GM12874 (cell line): Measurements from ENCODE around the gene GRIA4.

Source experiments
- TF ChIP-seq, protein P1 (sequence below): IDR thresholded peaks from 2 replicates; pipeline ENCODE4 v1.5.1; 2011; ENCODE audit warnings: low read depth, mild to moderate bottlenecking, control low read depth, low read length, moderate library complexity; ENCODE audit not compliant: insufficient read depth

GRIA4 gene

DNA sequence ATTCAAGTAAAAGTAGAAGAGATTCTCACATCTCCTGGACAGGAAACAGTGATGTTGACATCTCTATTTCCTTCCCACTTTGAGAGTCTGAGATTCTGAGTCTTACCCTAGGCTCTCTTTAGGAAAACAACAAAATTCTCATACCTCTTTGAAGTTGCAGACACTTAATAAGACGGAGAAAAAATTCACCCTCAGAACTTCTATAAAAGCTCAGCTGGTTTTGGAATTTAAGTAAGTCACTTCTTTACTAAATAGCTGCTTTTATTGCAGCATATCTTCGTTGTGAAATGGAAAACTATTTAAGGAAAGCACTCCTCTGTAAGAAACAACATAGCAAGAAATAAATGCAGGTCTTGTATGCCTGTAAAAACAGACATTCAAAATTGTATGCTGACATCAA lies 333.0 kb downstream of the GRIA4 start:
- TF ChIP-seq, protein P1, sequence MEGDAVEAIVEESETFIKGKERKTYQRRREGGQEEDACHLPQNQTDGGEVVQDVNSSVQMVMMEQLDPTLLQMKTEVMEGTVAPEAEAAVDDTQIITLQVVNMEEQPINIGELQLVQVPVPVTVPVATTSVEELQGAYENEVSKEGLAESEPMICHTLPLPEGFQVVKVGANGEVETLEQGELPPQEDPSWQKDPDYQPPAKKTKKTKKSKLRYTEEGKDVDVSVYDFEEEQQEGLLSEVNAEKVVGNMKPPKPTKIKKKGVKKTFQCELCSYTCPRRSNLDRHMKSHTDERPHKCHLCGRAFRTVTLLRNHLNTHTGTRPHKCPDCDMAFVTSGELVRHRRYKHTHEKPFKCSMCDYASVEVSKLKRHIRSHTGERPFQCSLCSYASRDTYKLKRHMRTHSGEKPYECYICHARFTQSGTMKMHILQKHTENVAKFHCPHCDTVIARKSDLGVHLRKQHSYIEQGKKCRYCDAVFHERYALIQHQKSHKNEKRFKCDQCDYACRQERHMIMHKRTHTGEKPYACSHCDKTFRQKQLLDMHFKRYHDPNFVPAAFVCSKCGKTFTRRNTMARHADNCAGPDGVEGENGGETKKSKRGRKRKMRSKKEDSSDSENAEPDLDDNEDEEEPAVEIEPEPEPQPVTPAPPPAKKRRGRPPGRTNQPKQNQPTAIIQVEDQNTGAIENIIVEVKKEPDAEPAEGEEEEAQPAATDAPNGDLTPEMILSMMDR = no peak

DNA sequence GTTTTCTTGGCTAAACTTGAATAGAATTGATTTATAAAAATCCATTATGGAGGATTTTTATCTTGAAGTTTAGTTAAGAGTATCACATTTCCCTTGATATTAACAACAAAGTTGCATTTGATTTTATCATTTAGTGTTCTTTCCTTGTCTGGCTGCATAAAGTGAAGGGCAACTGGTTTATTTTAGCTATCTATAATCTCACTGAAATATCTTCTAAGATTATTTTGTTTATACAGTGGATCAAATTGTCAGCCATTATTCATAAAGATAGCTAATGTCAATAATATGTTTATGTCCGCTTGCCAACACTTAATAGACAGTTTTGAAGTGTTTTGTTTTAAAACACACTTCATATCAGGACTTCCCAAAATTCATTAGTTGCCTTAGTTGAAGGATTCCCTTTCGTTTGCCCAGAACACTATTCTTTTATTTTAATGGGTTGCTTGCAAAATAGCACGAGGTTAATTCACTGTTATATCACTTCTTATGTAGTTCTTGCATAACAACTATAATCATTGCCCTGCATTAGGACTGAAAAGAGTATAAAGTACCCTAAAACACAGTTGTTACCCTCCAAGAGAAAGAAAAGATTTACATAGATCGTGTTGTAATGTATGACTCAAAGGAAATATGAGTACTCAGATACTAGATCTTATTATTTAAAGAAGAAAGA lies 339.2 kb downstream of the GRIA4 start:
- TF ChIP-seq, protein P1 = no peak

DNA sequence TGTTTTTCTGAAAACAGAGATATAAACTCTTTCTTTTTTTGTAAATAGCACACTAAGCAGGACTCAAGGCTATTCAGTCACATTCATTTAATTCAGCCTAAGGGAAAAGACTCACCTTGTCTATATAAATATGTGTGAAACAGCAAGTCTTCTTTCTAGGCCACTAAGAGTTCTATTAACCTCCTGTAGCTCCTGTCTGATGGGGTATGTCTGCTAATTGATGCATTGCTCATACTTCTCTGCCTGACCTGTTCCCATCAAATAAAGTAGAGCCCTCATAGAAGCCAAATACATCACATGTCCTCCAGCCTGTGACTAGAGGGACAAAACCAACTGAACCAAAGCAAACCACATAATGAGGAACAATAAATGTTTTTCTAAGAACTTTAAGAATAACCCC lies 344.0 kb downstream of the GRIA4 start:
- TF ChIP-seq, protein P1 = no peak

DNA sequence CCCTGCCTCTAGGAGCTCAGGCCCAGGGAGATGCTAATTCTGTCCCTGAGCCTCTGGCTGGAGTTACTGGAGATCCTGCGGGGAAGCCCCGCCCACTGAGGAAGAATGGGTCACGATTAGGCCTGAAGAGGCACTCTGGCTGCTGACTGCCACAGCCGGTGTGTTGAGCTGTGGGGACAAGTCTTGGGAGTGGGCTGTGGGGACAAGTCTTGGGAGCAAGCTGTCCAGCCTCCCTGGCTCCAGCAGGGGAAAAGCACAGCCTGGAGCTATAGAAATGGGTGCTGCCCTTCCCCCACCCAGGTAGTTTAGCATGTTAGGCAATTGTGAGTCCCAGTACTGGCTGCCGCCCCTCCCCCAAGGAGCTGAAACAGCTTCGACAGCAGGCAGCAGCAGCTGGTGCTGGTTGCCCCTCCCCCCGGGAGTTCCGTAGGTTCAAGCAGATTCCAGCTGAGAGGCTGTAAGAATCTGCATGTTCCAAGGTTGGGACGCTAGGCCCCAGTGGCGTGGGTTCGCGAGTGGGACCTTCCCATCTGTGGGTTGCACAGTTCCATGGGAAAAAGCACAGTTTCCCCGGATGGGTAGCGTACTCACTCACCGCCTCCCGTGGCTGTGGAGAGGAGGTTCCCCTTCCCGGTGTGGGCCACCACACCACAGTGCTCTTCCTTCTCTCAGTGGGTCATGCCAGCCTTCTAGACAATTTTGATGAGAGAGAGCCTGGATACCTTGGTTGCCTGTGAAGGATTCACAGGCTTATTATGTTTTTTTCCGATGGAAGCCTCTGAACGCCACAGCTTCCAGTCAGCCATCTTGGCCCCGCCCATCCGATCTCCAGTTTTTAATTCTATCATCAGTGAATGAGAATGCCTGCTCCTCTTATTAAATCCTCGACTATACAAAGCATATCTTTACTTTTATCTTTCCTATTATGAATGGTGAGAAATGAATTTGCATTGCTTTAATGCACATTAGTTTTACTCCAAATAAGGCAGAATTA lies 350.7 kb downstream of the GRIA4 start:
- TF ChIP-seq, protein P1 = no peak

DNA sequence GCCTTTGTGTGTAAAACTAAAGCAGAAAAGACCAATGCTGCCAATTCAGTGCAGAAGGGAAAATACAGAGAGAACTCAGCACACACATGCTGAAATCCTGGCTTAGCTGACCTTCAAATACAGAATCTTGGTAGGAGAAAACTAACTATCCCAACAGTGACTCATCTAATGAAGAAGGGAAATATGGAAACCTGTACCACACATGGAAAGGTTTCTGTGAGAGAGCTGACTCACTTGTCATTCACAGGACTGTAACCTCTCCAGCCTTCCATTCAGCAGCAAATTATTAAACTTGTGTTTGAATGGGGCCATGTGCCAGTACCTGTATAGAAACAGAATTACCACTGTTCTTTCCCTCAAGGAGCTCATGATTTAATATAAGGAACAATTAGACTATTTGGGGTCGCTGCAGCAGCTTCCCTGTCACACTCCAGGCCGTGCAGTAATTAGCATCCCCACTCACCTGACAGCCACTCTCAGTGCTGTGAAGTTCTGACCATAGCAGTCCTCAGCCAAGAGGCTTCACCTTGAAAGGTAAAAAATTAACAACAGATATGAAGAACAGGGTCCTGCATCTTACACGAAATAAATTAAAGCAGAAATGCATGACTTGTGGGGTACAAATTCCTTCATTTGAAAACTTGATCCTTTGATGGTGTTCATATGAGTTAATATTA lies 358.3 kb downstream of the GRIA4 start:
- TF ChIP-seq, protein P1 = no peak

DNA sequence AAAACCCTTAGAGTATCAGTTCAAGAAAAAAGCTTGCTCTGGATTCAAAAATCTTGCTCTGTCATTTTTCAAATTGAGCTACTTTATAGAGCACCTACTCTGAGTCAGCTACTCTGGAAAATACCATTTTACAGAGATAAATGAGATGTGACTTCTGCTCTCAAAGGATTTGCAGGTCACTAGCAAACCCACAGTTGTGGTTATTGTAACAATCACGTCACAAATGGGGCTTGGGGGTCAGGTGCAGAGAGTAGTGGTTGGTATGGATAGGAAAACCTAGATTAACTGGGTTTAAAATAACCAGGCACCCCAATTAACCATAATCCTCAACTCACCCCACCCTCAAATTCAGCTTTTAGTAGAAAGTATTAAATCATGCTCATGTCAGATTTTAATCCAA lies 359.9 kb downstream of the GRIA4 start:
- TF ChIP-seq, protein P1 = no peak

DNA sequence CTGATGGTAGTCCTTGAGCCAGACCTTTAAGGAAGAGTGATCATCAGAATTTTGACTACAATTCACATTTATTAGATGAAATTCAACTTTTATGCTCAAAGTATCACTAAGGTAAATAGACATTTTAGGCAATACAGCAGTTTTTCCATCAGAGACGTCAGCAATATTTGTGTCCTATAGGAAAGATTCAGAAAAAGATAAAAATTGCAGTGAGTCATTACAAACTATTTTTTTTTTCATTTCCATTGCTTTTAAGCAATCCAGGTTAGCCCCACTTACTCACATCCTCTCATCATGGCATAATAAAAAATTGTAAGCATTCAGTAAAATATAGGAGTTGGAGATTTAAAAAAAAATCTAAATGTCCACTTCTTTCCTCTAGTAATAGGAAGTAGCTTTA lies 365.3 kb downstream of the GRIA4 start:
- TF ChIP-seq, protein P1 = no peak
